Measurements from ENCODE around the gene SHF. TPM values are rescaled to one million over a fixed set of nuclear protein-coding genes. Genes with fewer than 3 reads are reported as not detected.
"Not testable (repeated sequence)": the region's sequence is repeated elsewhere in the genome, so short reads cannot be mapped to it uniquely, and the experiment has no call there.

The SHF gene
- total RNA-seq: 1.2 and 1.9 TPM in 2 replicates

GRCh38 chr15:45187894-45188830, at the start of gene SHF:
TSS of gene SHF (minus strand) at chr15:45187966. CDS start at chr15:45187951, 15 bp downstream.
- DNase-seq (ENCODE audit: low read depth, low spot score): no peak

GRCh38 chr15:45236806-45237205, 49.0 kb upstream of the SHF start:
- DNase-seq (ENCODE audit: low read depth, low spot score): not testable (repeated sequence)

GRCh38 chr15:45234562-45235235, 46.9 kb upstream of the SHF start:
- DNase-seq (ENCODE audit: low read depth, low spot score): no peak

- DNase-seq (ENCODE audit: low read depth, low spot score): no peak
Measured at GRCh38 chr15:45231864-45232562, 44.2 kb upstream of the SHF start.

GRCh38 chr15:45231132-45231531, 43.4 kb upstream of the SHF start:
- no peak for DNase-seq (ENCODE audit: low read depth, low spot score)

GRCh38 chr15:45230245-45230965, 42.6 kb upstream of the SHF start:
- DNase-seq (ENCODE audit: low read depth, low spot score): no peak

- no peak for DNase-seq (ENCODE audit: low read depth, low spot score)
Measured at GRCh38 chr15:45228931-45229330, 41.2 kb upstream of the SHF start.

GRCh38 chr15:45225506-45226273, 37.9 kb upstream of the SHF start:
- DNase-seq (ENCODE audit: low read depth, low spot score): no peak

- DNase-seq (ENCODE audit: low read depth, low spot score): no peak
Measured at GRCh38 chr15:45224621-45225217, 37.0 kb upstream of the SHF start.

- no peak for DNase-seq (ENCODE audit: low read depth, low spot score)
Measured at GRCh38 chr15:45221967-45222366, 34.2 kb upstream of the SHF start.

- DNase-seq (ENCODE audit: low read depth, low spot score): no peak
Measured at GRCh38 chr15:45221053-45221599, 33.4 kb upstream of the SHF start.

- DNase-seq (ENCODE audit: low read depth, low spot score): no peak
Measured at GRCh38 chr15:45212493-45212892, 24.7 kb upstream of the SHF start.

- DNase-seq (ENCODE audit: low read depth, low spot score): no peak
Measured at GRCh38 chr15:45205192-45205591, 17.4 kb upstream of the SHF start.

GRCh38 chr15:45203182-45203581, 15.4 kb upstream of the SHF start:
- DNase-seq (ENCODE audit: low read depth, low spot score): no peak

- no peak for DNase-seq (ENCODE audit: low read depth, low spot score)
Measured at GRCh38 chr15:45201869-45202268, 14.1 kb upstream of the SHF start.

GRCh38 chr15:45201557-45201859, 13.7 kb upstream of the SHF start:
- no peak for DNase-seq (ENCODE audit: low read depth, low spot score)

- DNase-seq (ENCODE audit: low read depth, low spot score): peak; percentile 35
Measured at GRCh38 chr15:45200799-45201556, 13.2 kb upstream of the SHF start.

GRCh38 chr15:45200001-45200798, 12.4 kb upstream of the SHF start:
- DNase-seq (ENCODE audit: low read depth, low spot score): peak; percentile 60

Data from pulmonary artery endothelial cell (primary cell).